Smooth muscle cell (in vitro differentiated cells): ENCODE measurements around the gene PGA3. TPM values are rescaled to one million over a fixed set of nuclear protein-coding genes. Genes with fewer than 3 reads are reported as not detected.

Source experiments
- DNase-seq: peaks from one replicate; lab custom pipeline; 2025; ENCODE audit not compliant: unreplicated experiment; lab: John Stamatoyannopoulos, UW
- H2AFZ ChIP-seq: fragments of 200-600 bp; sonication (generic); 2 replicates; pipeline ENCODE4 v1.6.0; 2016; ENCODE audit warnings: antibody characterized with exemption, low read depth, mild to moderate bottlenecking
- H3F3A ChIP-seq: fragments of 200-600 bp; sonication (generic); 2 replicates; pipeline ENCODE4 v1.6.0; 2017; ENCODE audit warnings: antibody characterized with exemption, low read depth
- H3K27ac ChIP-seq: fragments of 200-600 bp; sonication (generic); 2 replicates; pipeline ENCODE4 v1.5.1; 2016; ENCODE audit warnings: low read depth, mild to moderate bottlenecking
- H3K27me3 ChIP-seq: fragments of 200-600 bp; sonication (generic); 2 replicates; pipeline ENCODE4 v1.6.1; 2016; ENCODE audit warnings: low read depth, mild to moderate bottlenecking
- H3K36me3 ChIP-seq: fragments of 200-600 bp; sonication (generic); 2 replicates; pipeline ENCODE4 v1.5.1; 2016; ENCODE audit warnings: low read depth
- H3K4me1 ChIP-seq: fragments of 200-600 bp; sonication (generic); 2 replicates; pipeline ENCODE4 v1.5.1; 2016; ENCODE audit warnings: low read depth
- H3K4me2 ChIP-seq: fragments of 200-600 bp; sonication (generic); 2 replicates; pipeline ENCODE4 v1.6.0; 2016; ENCODE audit warnings: mild to moderate bottlenecking
- H3K4me3 ChIP-seq: fragments of 200-600 bp; sonication (generic); 2 replicates; pipeline ENCODE4 v1.5.1; 2016; ENCODE audit warnings: mild to moderate bottlenecking
- H3K79me2 ChIP-seq: fragments of 200-600 bp; sonication (generic); 2 replicates; pipeline ENCODE4 v1.6.0; 2016; ENCODE audit warnings: low read depth, mild to moderate bottlenecking
- H3K9ac ChIP-seq: fragments of 200-600 bp; sonication (generic); 2 replicates; pipeline ENCODE4 v1.6.0; 2016; ENCODE audit warnings: low read depth
- H3K9me3 ChIP-seq: fragments of 200-600 bp; sonication (generic); replicated peaks from 2 replicates; pipeline ENCODE4 v1.5.1; 2016; ENCODE audit warnings: low read depth
- H4K20me1 ChIP-seq: fragments of 200-600 bp; sonication (generic); 2 replicates; pipeline ENCODE4 v1.6.0; 2016; ENCODE audit warnings: low read depth
- CTCF ChIP-seq: fragments of 200-600 bp; sonication (generic); IDR thresholded peaks from 2 replicates; pipeline ENCODE4 v1.5.1; 2017; ENCODE audit warnings: borderline replicate concordance, mild to moderate bottlenecking, antibody characterized with exemption; ENCODE audit not compliant: insufficient read depth, poor library complexity, severe bottlenecking
- WGBS: methylation state at CpG from one replicate; pipeline ENCODE4 v1.1.7; 2016; ENCODE audit warnings: low lambda C conversion rate; 5-methylcytosine and 5-hydroxymethylcytosine counted together
- polyA plus RNA-seq: library from polyadenylated mRNA; unstranded; fragments of >200 nt; fragmentation: Nextera tagmentation; extraction: Ambion mirVana; gene quantifications from 2 replicates; pipeline ENCODE4 v1.2.1, GENCODE V29; 2016
- total RNA-seq: library from RNA; depleted of rRNA; stranded (reverse); fragments of >200 nt; gene quantifications from 2 replicates; pipeline ENCODE4 v1.2.3, GENCODE V29; 2014

PGA3 gene
- total and polyA plus RNA-seq, 2 experiments from 2014 or later, result not detected

GRCh38 chr11:61193596-61193995 is 9.7 kb upstream of the PGA3 start:
- no peaks in the 10 kb centered on the region for H4K20me1 ChIP-seq
- no peak overlapping the region for H2AFZ ChIP-seq
- H3K27me3 ChIP-seq, result no peaks in the 10 kb centered on the region
- no peaks in the 10 kb centered on the region for H3K36me3 ChIP-seq
- 75% methylated on average over 12 of the region's 12 CpGs for WGBS
- no peaks in the 10 kb centered on the region for H3K9me3 ChIP-seq
- no peak overlapping the region for H3K4me3 ChIP-seq
- no peak overlapping the region for H3K4me2 ChIP-seq
- DNase-seq, result no peak
- TF ChIP-seq CTCF, result no peak
- no peaks in the 10 kb centered on the region for H3K79me2 ChIP-seq
- H3K27ac ChIP-seq, result no peak overlapping the region
- H3K9ac ChIP-seq, result no peak overlapping the region
- no peaks in the 10 kb centered on the region for H3K4me1 ChIP-seq
- H3F3A ChIP-seq, result no peaks in the 10 kb centered on the region

- no peak overlapping the region for H3K9ac ChIP-seq
- H3K9me3 ChIP-seq, result no peaks in the 10 kb centered on the region
- TF ChIP-seq CTCF, result no peak
- H2AFZ ChIP-seq, result no peak overlapping the region
- no peaks in the 10 kb centered on the region for H3K4me1 ChIP-seq
- H3K4me2 ChIP-seq, result no peak overlapping the region
- H3K27me3 ChIP-seq, result no peaks in the 10 kb centered on the region
- no peak for DNase-seq
- no peak overlapping the region for H3K4me3 ChIP-seq
- no peaks in the 10 kb centered on the region for H3F3A ChIP-seq
- 88% methylated on average over 12 of the region's 12 CpGs for WGBS
- no peaks in the 10 kb centered on the region for H3K79me2 ChIP-seq
- H3K36me3 ChIP-seq, result no peaks in the 10 kb centered on the region
- H4K20me1 ChIP-seq, result no peaks in the 10 kb centered on the region
- no peak overlapping the region for H3K27ac ChIP-seq
Measured at GRCh38 chr11:61194169-61194671, 9.1 kb upstream of the PGA3 start.

GRCh38 chr11:61194981-61195695 is 8.2 kb upstream of the PGA3 start:
- H3K27me3 ChIP-seq, result no peaks in the 10 kb centered on the region
- no peak for TF ChIP-seq CTCF
- H3K27ac ChIP-seq, result no peak overlapping the region
- no peaks in the 10 kb centered on the region for H3K36me3 ChIP-seq
- H3K9me3 ChIP-seq, result no peaks in the 10 kb centered on the region
- no peaks in the 10 kb centered on the region for H3K79me2 ChIP-seq
- no peaks in the 10 kb centered on the region for H3K4me1 ChIP-seq
- no peak overlapping the region for H3K4me2 ChIP-seq
- no peak overlapping the region for H3K4me3 ChIP-seq
- H2AFZ ChIP-seq, result no peak overlapping the region
- H4K20me1 ChIP-seq, result no peaks in the 10 kb centered on the region
- no peak for DNase-seq
- 91% methylated on average over 7 of the region's 7 CpGs for WGBS
- H3K9ac ChIP-seq, result no peak overlapping the region
- no peaks in the 10 kb centered on the region for H3F3A ChIP-seq

- Histone ChIP-seq H3K27me3 (no peaks in the 10 kb centered on the region), H3F3A (no peaks in the 10 kb centered on the region), H3K4me1 (no peaks in the 10 kb centered on the region), H4K20me1 (no peaks in the 10 kb centered on the region), H2AFZ (no peak overlapping the region), H3K27ac (no peak overlapping the region), H3K9ac (no peak overlapping the region), H3K4me3 (no peak overlapping the region), H3K9me3 (no peaks in the 10 kb centered on the region), H3K4me2 (no peak overlapping the region), H3K36me3 (no peaks in the 10 kb centered on the region), H3K79me2 (no peaks in the 10 kb centered on the region)
- no peak for DNase-seq
- 89% methylated on average over 7 of the region's 7 CpGs for WGBS
- no peak for TF ChIP-seq CTCF
Measured at GRCh38 chr11:61195719-61196118, 7.6 kb upstream of the PGA3 start.
